ENCODE measurements around the gene NUDT15.

- TF ChIP-seq CTCF (IDR thresholded peaks at IDR 0.05) (no peak), POLR2A (IDR thresholded peaks at IDR 0.05) (no peak)
Measured at GRCh38 chr13:48042894-48043293, 5.4 kb downstream of the NUDT15 start.
